GM21423 (cell line): Measurements from ENCODE around the gene SEMA3G.
A peak's percentile ranks its signal among the peaks of the same experiment; 100 is the strongest.

Experiments
- ATAC-seq: cut with Tn5 transposase; IDR thresholded peaks from one replicate; pipeline ENCODE4 v1.9.1; 2021; ENCODE audit warnings: mild to moderate bottlenecking, moderate library complexity; ENCODE audit not compliant: unreplicated experiment

Gene SEMA3G

GRCh38 chr3:52479877-52480575 lies 35.1 kb upstream of the SEMA3G start:
- ATAC-seq = no peak

GRCh38 chr3:52479037-52479876 lies 34.4 kb upstream of the SEMA3G start:
- ATAC-seq = no peak

GRCh38 chr3:52477796-52478095 lies 32.8 kb upstream of the SEMA3G start:
- no peak for ATAC-seq

- ATAC-seq = no peak
These were observed 32.3 kb upstream of the SEMA3G start for GRCh38 chr3:52477076-52477795.

- no peak for ATAC-seq
These were observed 28.1 kb upstream of the SEMA3G start for GRCh38 chr3:52473026-52473425.

- no peak for ATAC-seq
These were observed 27.5 kb upstream of the SEMA3G start for GRCh38 chr3:52472239-52473000.

- no peak for ATAC-seq
These were observed 26.7 kb upstream of the SEMA3G start for GRCh38 chr3:52471371-52472238.

- no peak for ATAC-seq
These were observed 26.0 kb upstream of the SEMA3G start for GRCh38 chr3:52470920-52471319.

- ATAC-seq = no peak
These were observed 24.1 kb upstream of the SEMA3G start for GRCh38 chr3:52469001-52469400.

GRCh38 chr3:52468336-52468735 lies 23.4 kb upstream of the SEMA3G start:
- ATAC-seq = no peak

- ATAC-seq = no peak
These were observed 18.5 kb upstream of the SEMA3G start for GRCh38 chr3:52463416-52463815.

GRCh38 chr3:52461874-52462273 lies 17.0 kb upstream of the SEMA3G start:
- ATAC-seq = no peak

- no peak for ATAC-seq
These were observed 14.1 kb upstream of the SEMA3G start for GRCh38 chr3:52458770-52459545.

GRCh38 chr3:52458031-52458760 lies 13.3 kb upstream of the SEMA3G start:
- ATAC-seq = no peak

GRCh38 chr3:52456800-52457183 lies 11.9 kb upstream of the SEMA3G start:
- no peak for ATAC-seq

- ATAC-seq = no peak
These were observed 11.4 kb upstream of the SEMA3G start for GRCh38 chr3:52456169-52456799.

GRCh38 chr3:52455283-52456168 lies 10.6 kb upstream of the SEMA3G start, which contains the start of gene NISCH:
Gene NISCH, plus strand, starts transcription at chr3:52455604. Its CDS starts 38 bp downstream, at chr3:52455642.
- ATAC-seq = peak; percentile 86
